ENCODE data around the gene MAPK8.

DNA sequence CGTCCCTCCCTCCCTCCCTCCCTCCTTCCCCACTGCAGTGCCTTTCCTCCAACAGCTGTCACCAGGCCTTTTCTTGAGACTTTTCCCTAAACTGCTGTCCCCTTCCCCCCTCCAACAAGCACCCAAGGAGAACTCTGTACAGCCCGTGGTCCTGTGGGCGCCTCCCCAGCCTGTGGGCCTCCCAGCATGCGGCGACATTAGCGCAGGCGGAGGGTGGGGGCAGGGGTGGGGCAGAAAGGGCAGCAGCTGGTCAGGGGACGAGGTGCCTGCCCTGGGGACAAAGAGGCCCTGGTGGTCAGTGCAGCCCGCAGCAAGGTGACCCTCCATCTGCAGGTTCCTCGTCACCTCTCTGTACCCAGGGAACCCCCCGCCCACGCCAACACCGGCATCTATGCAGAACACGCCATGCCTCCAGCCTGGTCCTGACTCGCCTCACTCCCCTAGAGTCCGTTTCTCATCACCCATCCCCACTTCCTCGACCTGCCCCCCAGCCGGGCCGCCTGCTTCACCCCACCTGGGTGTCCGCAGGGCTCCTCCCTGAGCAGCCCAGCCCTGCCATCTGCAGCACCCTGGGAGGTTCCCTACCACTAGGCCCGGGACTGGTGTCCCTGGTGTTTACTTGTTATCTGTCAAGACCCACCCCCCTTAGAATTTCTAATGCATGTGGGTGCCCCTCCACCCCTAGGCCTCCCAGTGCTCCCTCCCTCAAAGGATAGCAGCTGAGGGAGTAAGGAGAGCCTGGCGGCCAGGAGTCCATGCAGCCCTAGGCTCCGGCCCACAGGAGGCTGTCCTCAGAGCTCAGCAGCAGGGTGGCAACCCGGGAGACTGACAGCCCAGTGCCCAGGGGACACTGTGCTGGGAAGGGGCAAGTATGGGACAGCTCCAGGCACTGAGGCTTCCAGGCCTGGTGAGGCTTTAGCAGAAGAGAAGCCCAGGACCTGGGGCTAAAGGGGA lies 150.6 kb downstream of the MAPK8 start:
- TF ChIP-seq, protein P1, sequence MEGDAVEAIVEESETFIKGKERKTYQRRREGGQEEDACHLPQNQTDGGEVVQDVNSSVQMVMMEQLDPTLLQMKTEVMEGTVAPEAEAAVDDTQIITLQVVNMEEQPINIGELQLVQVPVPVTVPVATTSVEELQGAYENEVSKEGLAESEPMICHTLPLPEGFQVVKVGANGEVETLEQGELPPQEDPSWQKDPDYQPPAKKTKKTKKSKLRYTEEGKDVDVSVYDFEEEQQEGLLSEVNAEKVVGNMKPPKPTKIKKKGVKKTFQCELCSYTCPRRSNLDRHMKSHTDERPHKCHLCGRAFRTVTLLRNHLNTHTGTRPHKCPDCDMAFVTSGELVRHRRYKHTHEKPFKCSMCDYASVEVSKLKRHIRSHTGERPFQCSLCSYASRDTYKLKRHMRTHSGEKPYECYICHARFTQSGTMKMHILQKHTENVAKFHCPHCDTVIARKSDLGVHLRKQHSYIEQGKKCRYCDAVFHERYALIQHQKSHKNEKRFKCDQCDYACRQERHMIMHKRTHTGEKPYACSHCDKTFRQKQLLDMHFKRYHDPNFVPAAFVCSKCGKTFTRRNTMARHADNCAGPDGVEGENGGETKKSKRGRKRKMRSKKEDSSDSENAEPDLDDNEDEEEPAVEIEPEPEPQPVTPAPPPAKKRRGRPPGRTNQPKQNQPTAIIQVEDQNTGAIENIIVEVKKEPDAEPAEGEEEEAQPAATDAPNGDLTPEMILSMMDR (conservative IDR thresholded peaks at IDR 0.05; ENCODE audit: low read length): no peak
- no peak for TF ChIP-seq EZH2phosphoT487 (IDR thresholded peaks at IDR 0.05; ENCODE audit: borderline replicate concordance, low read depth, low read length)

Measured in OCI-LY7 (cell line).